NT2/D1 (cell line): ENCODE measurements around the gene DAB2IP.

ENCODE experiments used
- YY1 ChIP-seq: IDR thresholded peaks from 2 replicates; pipeline ENCODE4 v1.6.1; 2011; ENCODE audit not compliant: insufficient read length, insufficient read depth
- ZNF274 ChIP-seq: IDR thresholded peaks from 2 replicates; pipeline ENCODE4 v1.6.1; 2011; ENCODE audit warnings: mild to moderate bottlenecking, low read depth, low read length

- TF ChIP-seq YY1 (no peak), ZNF274 (no peak)
Observed at GRCh38 chr9:121651295-121652020, at the start of gene DAB2IP.
